Fibroblast of pulmonary artery (primary cell): ENCODE results near the gene FBXW11.
"Not testable (repeated sequence)": the region's sequence is repeated elsewhere in the genome, so short reads cannot be mapped to it uniquely, and the experiment has no call there.

Experiments
- DNase-seq: peaks from one replicate; pipeline ENCODE4 v3.0.0-alpha.2; 2010; ENCODE audit warnings: low read depth
- H3K4me3 ChIP-seq: replicated peaks from 2 replicates; pipeline ENCODE4 v1.5.1; 2011; ENCODE audit warnings: low read depth, mild to moderate bottlenecking, control low read depth, low read length, moderate library complexity
- CTCF ChIP-seq: IDR thresholded peaks from 2 replicates; pipeline ENCODE4 v1.5.1; 2011; ENCODE audit warnings: mild to moderate bottlenecking, control low read depth, low read length, inconsistent platforms; ENCODE audit errors: missing control alignments

The FBXW11 gene

GRCh38 chr5:171895081-171895480 lies 111.4 kb downstream of the FBXW11 start:
- no peak for TF ChIP-seq CTCF
- DNase-seq, result no peak
- H3K4me3 ChIP-seq, result no peak overlapping the region

GRCh38 chr5:171893290-171893886 lies 113.0 kb downstream of the FBXW11 start:
- TF ChIP-seq CTCF, result no peak
- DNase-seq, result peak; percentile 65
- H3K4me3 ChIP-seq, result no peak overlapping the region

- TF ChIP-seq CTCF, result no peak
- DNase-seq, result no peak
- no peak overlapping the region for H3K4me3 ChIP-seq
These were observed 114.8 kb downstream of the FBXW11 start for GRCh38 chr5:171891595-171891994.

GRCh38 chr5:171891150-171891549 lies 115.3 kb downstream of the FBXW11 start:
- no peak overlapping the region for H3K4me3 ChIP-seq
- no peak for DNase-seq
- no peak for TF ChIP-seq CTCF

- DNase-seq, result peak; percentile 83
- no peak for TF ChIP-seq CTCF
- no peak overlapping the region for H3K4me3 ChIP-seq
These were observed 118.4 kb downstream of the FBXW11 start for GRCh38 chr5:171888051-171888481.

- not testable (repeated sequence) for H3K4me3 ChIP-seq, DNase-seq
These were observed 120.4 kb downstream of the FBXW11 start for GRCh38 chr5:171886037-171886436.

GRCh38 chr5:171882118-171882517 lies 124.3 kb downstream of the FBXW11 start:
- no peak for DNase-seq
- no peak for TF ChIP-seq CTCF
- H3K4me3 ChIP-seq, result no peak overlapping the region
